Measurements from ENCODE around the gene ASPHD1.

ASPHD1 gene

DNA sequence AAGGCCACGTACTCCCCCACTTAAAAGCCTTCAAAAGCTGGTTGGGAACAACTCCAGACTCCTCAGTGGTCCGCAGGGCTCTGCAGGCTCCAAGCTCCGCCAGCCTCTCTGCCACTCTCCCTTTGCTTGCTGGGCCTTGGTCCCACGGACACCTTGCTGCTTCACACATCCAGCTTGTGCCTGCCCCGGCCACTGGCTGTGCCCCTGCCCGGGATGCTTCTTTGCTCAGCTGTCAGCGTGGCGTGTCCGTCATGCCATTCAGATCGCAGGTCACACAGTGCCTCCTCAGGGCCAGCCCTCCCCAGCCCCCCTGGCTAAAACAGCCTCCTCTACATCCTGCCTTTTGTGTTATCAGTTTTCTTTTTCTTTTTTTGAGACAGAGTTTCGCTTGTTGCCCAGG is 11.8 kb downstream of the ASPHD1 start:
- no peak for TF ChIP-seq YY1 (IDR thresholded peaks at IDR 0.05; ENCODE audit: low read depth)
- no peak for TF ChIP-seq TCF12 (IDR thresholded peaks at IDR 0.05; ENCODE audit: low read depth)
- no peak for TF ChIP-seq EP300 (IDR thresholded peaks at IDR 0.05; ENCODE audit: borderline replicate concordance)
- TF ChIP-seq TAF1 (IDR thresholded peaks at IDR 0.05; ENCODE audit: low read depth) = no peak
- TF ChIP-seq TEAD4 (IDR thresholded peaks at IDR 0.05) = no peak
- no peak for TF ChIP-seq EGR1 (IDR thresholded peaks at IDR 0.05)
- TF ChIP-seq CREB1 (IDR thresholded peaks at IDR 0.05; ENCODE audit: low read depth) = no peak
- TF ChIP-seq RAD21 (IDR thresholded peaks at IDR 0.05; ENCODE audit: low read depth) = no peak
- no peak for TF ChIP-seq CEBPB (IDR thresholded peaks at IDR 0.05)
- TF ChIP-seq NFIC (IDR thresholded peaks at IDR 0.05) = no peak
- no peak for TF ChIP-seq ZBTB7A (IDR thresholded peaks at IDR 0.05; ENCODE audit: low read depth)
- TF ChIP-seq, protein P1, sequence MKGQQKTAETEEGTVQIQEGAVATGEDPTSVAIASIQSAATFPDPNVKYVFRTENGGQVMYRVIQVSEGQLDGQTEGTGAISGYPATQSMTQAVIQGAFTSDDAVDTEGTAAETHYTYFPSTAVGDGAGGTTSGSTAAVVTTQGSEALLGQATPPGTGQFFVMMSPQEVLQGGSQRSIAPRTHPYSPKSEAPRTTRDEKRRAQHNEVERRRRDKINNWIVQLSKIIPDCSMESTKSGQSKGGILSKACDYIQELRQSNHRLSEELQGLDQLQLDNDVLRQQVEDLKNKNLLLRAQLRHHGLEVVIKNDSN (IDR thresholded peaks at IDR 0.05) = no peak
- TF ChIP-seq, protein P2, sequence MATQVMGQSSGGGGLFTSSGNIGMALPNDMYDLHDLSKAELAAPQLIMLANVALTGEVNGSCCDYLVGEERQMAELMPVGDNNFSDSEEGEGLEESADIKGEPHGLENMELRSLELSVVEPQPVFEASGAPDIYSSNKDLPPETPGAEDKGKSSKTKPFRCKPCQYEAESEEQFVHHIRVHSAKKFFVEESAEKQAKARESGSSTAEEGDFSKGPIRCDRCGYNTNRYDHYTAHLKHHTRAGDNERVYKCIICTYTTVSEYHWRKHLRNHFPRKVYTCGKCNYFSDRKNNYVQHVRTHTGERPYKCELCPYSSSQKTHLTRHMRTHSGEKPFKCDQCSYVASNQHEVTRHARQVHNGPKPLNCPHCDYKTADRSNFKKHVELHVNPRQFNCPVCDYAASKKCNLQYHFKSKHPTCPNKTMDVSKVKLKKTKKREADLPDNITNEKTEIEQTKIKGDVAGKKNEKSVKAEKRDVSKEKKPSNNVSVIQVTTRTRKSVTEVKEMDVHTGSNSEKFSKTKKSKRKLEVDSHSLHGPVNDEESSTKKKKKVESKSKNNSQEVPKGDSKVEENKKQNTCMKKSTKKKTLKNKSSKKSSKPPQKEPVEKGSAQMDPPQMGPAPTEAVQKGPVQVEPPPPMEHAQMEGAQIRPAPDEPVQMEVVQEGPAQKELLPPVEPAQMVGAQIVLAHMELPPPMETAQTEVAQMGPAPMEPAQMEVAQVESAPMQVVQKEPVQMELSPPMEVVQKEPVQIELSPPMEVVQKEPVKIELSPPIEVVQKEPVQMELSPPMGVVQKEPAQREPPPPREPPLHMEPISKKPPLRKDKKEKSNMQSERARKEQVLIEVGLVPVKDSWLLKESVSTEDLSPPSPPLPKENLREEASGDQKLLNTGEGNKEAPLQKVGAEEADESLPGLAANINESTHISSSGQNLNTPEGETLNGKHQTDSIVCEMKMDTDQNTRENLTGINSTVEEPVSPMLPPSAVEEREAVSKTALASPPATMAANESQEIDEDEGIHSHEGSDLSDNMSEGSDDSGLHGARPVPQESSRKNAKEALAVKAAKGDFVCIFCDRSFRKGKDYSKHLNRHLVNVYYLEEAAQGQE (IDR thresholded peaks at IDR 0.05; ENCODE audit: low read depth) = no peak
- TF ChIP-seq FOXM1 (IDR thresholded peaks at IDR 0.05; ENCODE audit: borderline replicate concordance, low read depth) = no peak
- TF ChIP-seq, protein P3, sequence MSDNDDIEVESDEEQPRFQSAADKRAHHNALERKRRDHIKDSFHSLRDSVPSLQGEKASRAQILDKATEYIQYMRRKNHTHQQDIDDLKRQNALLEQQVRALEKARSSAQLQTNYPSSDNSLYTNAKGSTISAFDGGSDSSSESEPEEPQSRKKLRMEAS (IDR thresholded peaks at IDR 0.05) = no peak

DNA sequence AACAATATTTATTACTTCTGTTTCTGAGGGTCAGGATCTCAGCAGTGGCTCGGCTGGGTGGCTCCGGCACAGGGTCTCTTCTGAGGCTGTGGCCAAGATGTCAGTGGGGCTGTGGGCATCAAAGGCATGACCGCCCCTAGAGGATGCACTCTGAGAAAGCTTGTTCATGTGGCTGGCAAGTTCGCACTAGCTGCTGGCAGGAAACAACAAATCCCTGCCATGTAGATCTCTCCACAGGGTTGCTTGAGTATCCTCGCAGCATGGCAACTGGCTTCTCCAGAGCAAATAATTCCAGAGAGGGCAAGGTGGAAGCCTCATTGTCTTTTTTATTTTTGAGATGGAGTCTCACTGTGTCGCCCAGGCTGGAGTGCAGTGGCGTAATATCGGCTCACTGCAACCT is 13.2 kb downstream of the ASPHD1 start:
- TF ChIP-seq TAF1 (IDR thresholded peaks at IDR 0.05; ENCODE audit: low read depth) (no peak), FOXM1 (IDR thresholded peaks at IDR 0.05; ENCODE audit: borderline replicate concordance, low read depth) (no peak), TEAD4 (IDR thresholded peaks at IDR 0.05) (no peak), CEBPB (IDR thresholded peaks at IDR 0.05) (no peak), NFIC (IDR thresholded peaks at IDR 0.05) (no peak)
- TF ChIP-seq, protein P2 (IDR thresholded peaks at IDR 0.05; ENCODE audit: low read depth) = no peak
- TF ChIP-seq, protein P1 (IDR thresholded peaks at IDR 0.05) = no peak

DNA sequence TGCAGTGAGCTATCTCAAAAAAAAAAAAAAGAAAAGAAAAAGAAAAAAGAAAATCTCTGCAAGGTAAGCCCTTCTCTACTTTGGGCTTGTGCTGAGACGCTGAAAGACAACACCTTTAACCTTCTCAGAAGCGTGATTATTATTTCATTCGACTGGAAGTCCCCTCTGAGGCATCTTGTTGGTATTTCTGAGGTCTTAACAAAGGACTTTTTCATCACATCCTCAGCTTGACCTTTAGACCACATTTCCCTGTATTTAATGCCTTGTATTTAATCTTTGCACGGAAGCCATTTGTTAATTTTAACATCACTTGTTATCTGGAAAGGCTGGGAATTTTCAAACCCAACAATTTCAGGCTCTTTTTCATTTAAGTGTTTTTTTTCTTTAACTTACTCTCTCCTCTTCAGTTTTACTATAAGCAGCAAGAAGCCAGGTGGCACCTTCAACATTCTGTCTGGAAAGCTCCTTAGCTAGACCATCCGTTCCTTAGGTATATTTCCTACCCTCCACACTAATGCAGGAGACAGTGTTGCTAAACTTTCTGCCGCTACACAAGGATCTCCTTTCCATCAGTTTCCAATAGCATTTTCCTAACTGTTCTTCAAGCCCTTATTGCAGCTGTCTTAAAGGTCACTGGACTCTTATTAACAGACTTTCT is 15.4 kb downstream of the ASPHD1 start:
- TF ChIP-seq YY1 (IDR thresholded peaks at IDR 0.05; ENCODE audit: low read depth) (no peak), CREB1 (IDR thresholded peaks at IDR 0.05; ENCODE audit: low read depth) (no peak), NFIC (IDR thresholded peaks at IDR 0.05) (no peak), EP300 (IDR thresholded peaks at IDR 0.05; ENCODE audit: borderline replicate concordance) (no peak), TCF12 (IDR thresholded peaks at IDR 0.05; ENCODE audit: low read depth) (no peak), CEBPB (IDR thresholded peaks at IDR 0.05) (no peak), EGR1 (IDR thresholded peaks at IDR 0.05) (no peak), RAD21 (IDR thresholded peaks at IDR 0.05; ENCODE audit: low read depth) (no peak), TAF1 (IDR thresholded peaks at IDR 0.05; ENCODE audit: low read depth) (no peak), TEAD4 (IDR thresholded peaks at IDR 0.05) (no peak), ZBTB7A (IDR thresholded peaks at IDR 0.05; ENCODE audit: low read depth) (no peak), FOXM1 (IDR thresholded peaks at IDR 0.05; ENCODE audit: borderline replicate concordance, low read depth) (no peak)
- TF ChIP-seq, protein P1 (IDR thresholded peaks at IDR 0.05) = no peak
- TF ChIP-seq, protein P2 (IDR thresholded peaks at IDR 0.05; ENCODE audit: low read depth) = no peak
- TF ChIP-seq, protein P3 (IDR thresholded peaks at IDR 0.05) = no peak

DNA sequence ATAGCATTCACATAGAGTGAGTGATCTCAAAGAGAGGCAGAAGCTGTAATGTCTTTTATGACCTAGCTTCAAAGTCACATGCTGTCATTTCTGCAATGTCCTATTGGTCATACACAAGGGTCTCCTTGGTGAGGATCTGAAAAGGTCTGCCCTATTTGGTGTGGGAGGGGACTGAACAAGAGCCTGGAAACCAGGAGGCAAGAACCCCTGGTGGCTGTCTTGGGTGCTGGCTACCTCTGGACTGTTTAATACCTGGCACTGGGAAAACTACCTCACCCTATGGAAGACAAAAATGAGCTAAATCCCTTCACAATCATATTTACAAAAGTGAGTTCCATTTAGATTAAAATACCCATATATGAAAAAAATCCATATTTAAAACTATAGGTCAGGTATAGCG is 16.7 kb downstream of the ASPHD1 start:
- TF ChIP-seq, protein P1 (IDR thresholded peaks at IDR 0.05) = no peak
- TF ChIP-seq EP300 (IDR thresholded peaks at IDR 0.05; ENCODE audit: borderline replicate concordance) (no peak), TCF12 (IDR thresholded peaks at IDR 0.05; ENCODE audit: low read depth) (no peak), NFIC (IDR thresholded peaks at IDR 0.05) (no peak), TAF1 (IDR thresholded peaks at IDR 0.05; ENCODE audit: low read depth) (no peak)

Data from Ishikawa (cell line).